K562 (cell line): ENCODE results near the gene DCST1. TPM values are rescaled to one million over a fixed set of nuclear protein-coding genes. Genes with fewer than 3 reads are reported as not detected.
"Not testable (repeated sequence)": the region's sequence is repeated elsewhere in the genome, so short reads cannot be mapped to it uniquely, and the experiment has no call there.

ENCODE experiments used
- ATAC-seq: fragments of 200-7000 bp; cut with Tn5 transposase; 3 replicates; pipeline ENCODE4 v1.9.1; 2020; ENCODE audit warnings: moderate library complexity
- BruUV-seq: library from RNA; stranded (reverse); fragments of 400-500 nt; replicated peaks from 2 replicates; lab custom pipeline; 2021; lab: Mats Ljungman, UMichigan
- CTCF ChIA-PET: fragments of 300-600 bp; formaldehyde crosslinking; extraction: SDS; loops from one replicate; lab custom pipeline; 2021; ENCODE audit warnings: low intra/inter-chr PET ratio; lab: Yijun Ruan, JAX
- POLR2A ChIA-PET: fragments of 300-600, 350-650 bp; sonication (Branson Sonifier 250); formaldehyde crosslinking; extraction: SDS; loops from one replicate; lab custom pipeline; 2021; ENCODE audit warnings: antibody characterized with exemption, inconsistent platforms; lab: Yijun Ruan, JAX
- DNase-seq, 4 experiments: peaks; one replicate each; pipeline versions ENCODE4 v3.0.0 to v3.0.0-alpha.2; 2011 to 2018; ENCODE audit warnings: low spot score in 3 of 4, mixed read lengths in 3 of 4; ENCODE audit errors: extremely low read depth in 1 of 4
- FAIRE-seq: peaks from 2 replicates; lab custom pipeline; 2011; peaks lifted over from hg19 to GRCh38; lab: Jason Lieb, UNC
- H2AFZ ChIP-seq: 2 replicates; pipeline ENCODE4 v1.6.0; 2011; ENCODE audit warnings: low read depth, low read length, control low read depth, inconsistent platforms
- H3K27ac ChIP-seq: fragments of 200-600 bp; 3 replicates; pipeline ENCODE4 v1.8.0; 2011; ENCODE audit warnings: low read depth, mild to moderate bottlenecking, control low read depth, inconsistent platforms, low read length, moderate library complexity, mixed read lengths; ENCODE audit errors: extremely low read depth
- H3K27me3 ChIP-seq, 2 experiments: fragments of 300-600 bp in 1 of 2; 2 replicates in 1 of 2; 3 replicates in 1 of 2; pipeline versions ENCODE4 v1.6.0 to v1.8.0; 2011; ENCODE audit warnings: inconsistent platforms in 2 of 2, low read length in 2 of 2, mild to moderate bottlenecking in 1 of 2, mixed read lengths in 1 of 2, moderate library complexity in 1 of 2; ENCODE audit not compliant: control insufficient read depth in 2 of 2, insufficient read depth in 2 of 2
- H3K36me3 ChIP-seq: fragments of 300-600 bp; 3 replicates; pipeline ENCODE4 v1.8.0; 2011; ENCODE audit warnings: mild to moderate bottlenecking, low read length, inconsistent platforms; ENCODE audit not compliant: control insufficient read depth, insufficient read depth
- H3K4me1 ChIP-seq, 2 experiments: fragments of 200-600 bp in 1 of 2; replicated peaks in 1 of 2; 2 replicates in 1 of 2; 3 replicates in 1 of 2; pipeline versions ENCODE4 v1.5.1 to v1.8.0; 2011; ENCODE audit warnings: inconsistent platforms in 2 of 2, low read length in 2 of 2, mild to moderate bottlenecking in 1 of 2, mixed read lengths in 1 of 2, moderate library complexity in 1 of 2; ENCODE audit not compliant: control insufficient read depth in 2 of 2, insufficient read depth in 2 of 2
- H3K4me2 ChIP-seq: 2 replicates; pipeline ENCODE4 v1.6.1; 2011; ENCODE audit warnings: low read length, control low read depth, inconsistent platforms, mixed read lengths; ENCODE audit not compliant: insufficient read depth
- H3K4me3 ChIP-seq: fragments of 200-600 bp; sonication (generic), shearing (Covaris generic); 2 replicates; pipeline ENCODE4 v1.5.1; 2016; ENCODE audit warnings: control low read depth, inconsistent platforms
- H3K79me2 ChIP-seq: fragments of 200-600 bp; 3 replicates; pipeline ENCODE4 v1.8.0; 2011; ENCODE audit warnings: low read length, inconsistent platforms; ENCODE audit not compliant: control insufficient read depth, insufficient read depth
- H3K9ac ChIP-seq, 2 experiments: 2 replicates each; pipeline versions ENCODE4 v1.6.0 to v1.6.1; 2011; ENCODE audit warnings: low read depth in 2 of 2, low read length in 2 of 2, control low read depth in 1 of 2, inconsistent platforms in 1 of 2, mild to moderate bottlenecking in 1 of 2, mixed read lengths in 1 of 2; ENCODE audit not compliant: insufficient read depth in 1 of 2
- H3K9me1 ChIP-seq: one replicate; pipeline ENCODE4 v1.6.0; 2011; ENCODE audit warnings: inconsistent platforms, mild to moderate bottlenecking, low read length, moderate library complexity; ENCODE audit not compliant: control insufficient read depth, insufficient read depth
- H3K9me3 ChIP-seq: replicated peaks from 2 replicates; pipeline ENCODE4 v1.5.1; 2011; ENCODE audit warnings: low read depth, low read length, inconsistent platforms; ENCODE audit not compliant: control insufficient read depth, insufficient read depth
- H4K20me1 ChIP-seq: replicated peaks from 2 replicates; pipeline ENCODE4 v1.6.1; 2011; ENCODE audit warnings: low read length, inconsistent platforms, mixed read lengths; ENCODE audit not compliant: control insufficient read depth, insufficient read depth
- ARID1B ChIP-seq: fragments of 450-650 bp; IDR thresholded peaks from 2 replicates; pipeline ENCODE4 v1.6.1; 2016; ENCODE audit warnings: antibody characterized with exemption, mild to moderate bottlenecking, inconsistent platforms
- ARNT ChIP-seq, 2 experiments: fragments of 450-650 bp; IDR thresholded peaks; 2 replicates each; pipeline ENCODE4 v1.6.1; 2016; ENCODE audit warnings: mild to moderate bottlenecking in 1 of 2
- ATF1 ChIP-seq, 2 experiments: fragments of 450-650 bp in 1 of 2; IDR thresholded peaks; 2 replicates each; pipeline ENCODE4 v1.6.1; 2016; ENCODE audit warnings: missing compliant biosample characterization in 1 of 2, missing genetic modification characterization in 1 of 2
- ATF7 ChIP-seq: fragments of 450-650 bp; IDR thresholded peaks from 2 replicates; pipeline ENCODE4 v1.7.1; 2014; ENCODE audit warnings: mild to moderate bottlenecking, moderate library complexity
- BMI1 ChIP-seq: fragments of 150-350 bp; IDR thresholded peaks from 2 replicates; pipeline ENCODE4 v1.6.1; 2014; ENCODE audit warnings: low read length
- DPF2 ChIP-seq: fragments of 450-650 bp; IDR thresholded peaks from 2 replicates; pipeline ENCODE4 v1.6.1; 2016
- MAFG ChIP-seq: fragments of 450-650 bp; conservative IDR thresholded peaks from 2 replicates; pipeline ENCODE4 v1.6.1; 2016; ENCODE audit warnings: missing genetic modification characterization, missing compliant biosample characterization
- RFX1 ChIP-seq: fragments of 450-650 bp; IDR thresholded peaks from 2 replicates; pipeline ENCODE4 v1.6.1; 2016; ENCODE audit warnings: mild to moderate bottlenecking, moderate library complexity
- SMARCE1 ChIP-seq: fragments of 450-650 bp; IDR thresholded peaks from 2 replicates; pipeline ENCODE4 v1.7.1; 2016; ENCODE audit warnings: mild to moderate bottlenecking
- ZNF384 ChIP-seq: IDR thresholded peaks from 2 replicates; pipeline ENCODE4 v1.6.1; 2012; ENCODE audit warnings: low read depth, low read length, improper control_type of control experiment
- WGBS: fragments of 100-300 bp; shearing (Covaris generic); methylation state at CpG from one replicate; pipeline ENCODE4 v1.1.6; 2016; ENCODE audit warnings: low coverage, mixed read lengths; ENCODE audit not compliant: insufficient coverage; ENCODE audit errors: missing lambda C conversion rate; 5-methylcytosine and 5-hydroxymethylcytosine counted together
- in situ Hi-C: fragments of 300-500 bp; cut with MboI; formaldehyde crosslinking; loops from 4 replicates; pipeline ENCODE4 v1.15.0; 2018; ENCODE audit warnings: inconsistent platforms, mixed read lengths
- intact Hi-C: fragments of 100-400 bp; cut with micrococcal nuclease; formaldehyde crosslinking; loops from 2 replicates; pipeline ENCODE4 v1.14.2; 2022
- polyA plus RNA-seq, 8 experiments: library from polyadenylated mRNA; depleted of rRNA in 4 of 8; stranded (reverse) in 5 of 8; unstranded in 3 of 8; fragments of >200 nt; fragmentation: Nextera tagmentation in 2 of 8; fragmentation: Illumina TruSeq in 1 of 8; extraction: Ambion mirVana in 2 of 8; extraction: Trizol in 1 of 8; gene quantifications; 2 replicates each; pipeline versions ENCODE4 v1.2.1 to v1.2.3, GENCODE V29; 2011 to 2014; ENCODE audit warnings: inconsistent platforms in 1 of 8, missing spikeins in 1 of 8
- total RNA-seq, 7 experiments: library from RNA; depleted of rRNA in 6 of 7; stranded (reverse); fragments of >200 nt in 6 of 7; fragmentation: Illumina TruSeq in 2 of 7; extraction: Trizol in 2 of 7; gene quantifications; 2 replicates each; pipeline versions ENCODE4 v1.2.1 to v1.2.3, GENCODE V29; 2011 to 2021; ENCODE audit warnings: low replicate concordance in 1 of 7
- TF ChIP-seq, protein P1 (sequence below), 2 experiments: fragments of 450-650 bp in 1 of 2; sonication (generic) in 1 of 2; formaldehyde crosslinking in 1 of 2; IDR thresholded peaks in 1 of 2; conservative IDR thresholded peaks in 1 of 2; 2 replicates each; pipeline versions ENCODE4 v1.6.1 to v1.8.1; 2016 to 2023; ENCODE audit warnings: mild to moderate bottlenecking in 2 of 2, moderate library complexity in 2 of 2, inconsistent platforms in 1 of 2, missing genetic modification reagents in 1 of 2
- TF ChIP-seq, protein P2 (sequence below), 2 experiments: fragments of 450-650 bp; IDR thresholded peaks; 2 replicates each; pipeline ENCODE4 v1.6.1; 2016; ENCODE audit warnings: mild to moderate bottlenecking in 2 of 2, borderline replicate concordance in 1 of 2, low read depth in 1 of 2, moderate library complexity in 1 of 2

The DCST1 gene
- total and polyA plus RNA-seq, 9 of the 15 experiments (the other 6 are each of a cell fraction or from before 2014, with no cell fraction given) = not detected

DNA sequence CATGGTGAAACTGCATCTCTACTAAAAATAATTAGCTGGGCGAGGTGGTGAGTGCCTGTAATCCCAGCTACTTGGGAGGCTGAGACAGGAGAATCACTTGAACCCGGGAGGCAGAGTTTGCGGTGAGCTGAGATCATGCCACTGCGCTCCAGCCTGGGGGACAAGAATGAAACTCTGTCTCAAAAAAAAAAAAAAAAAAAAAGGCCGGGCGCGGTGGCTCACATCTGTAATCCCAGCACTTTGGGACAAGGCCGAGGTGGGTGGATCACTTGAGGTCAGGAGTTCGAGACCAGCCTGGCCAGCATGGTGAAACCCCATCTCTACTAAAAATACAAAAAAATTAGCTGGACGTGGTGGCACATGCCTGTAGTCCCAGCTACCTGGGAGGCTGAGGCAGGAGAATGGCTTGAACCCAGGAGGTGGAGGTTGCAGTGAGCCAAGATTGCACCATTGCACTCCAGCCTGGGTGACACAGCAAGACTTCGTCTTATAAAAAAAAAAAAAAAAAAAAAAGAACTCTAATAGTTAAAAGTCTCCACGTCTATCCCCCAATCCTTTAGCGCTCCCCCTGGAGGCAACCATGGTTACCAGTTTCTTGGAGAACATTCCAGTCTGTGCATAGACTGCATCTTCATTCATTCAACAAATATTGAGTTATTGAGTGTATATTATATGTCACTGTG is 38.2 kb upstream of the DCST1 start:
- H3K4me3 ChIP-seq; H4K20me1 ChIP-seq; H2AFZ ChIP-seq; H3K9me1 ChIP-seq; BruUV-seq; H3K79me2 ChIP-seq; H3K27me3 ChIP-seq; H3K9me3 ChIP-seq; FAIRE-seq; H3K9ac ChIP-seq; H3K4me2 ChIP-seq; in situ Hi-C loops; TF ChIP-seq ATF1 (CRISPR knock-in tag; IDR thresholded peaks at IDR 0.05): not testable (repeated sequence)
- intact Hi-C loops = loop anchor here (2.0 kb wide), 1 partner anchor 41 kb away; no protein-coding TSS in a partner anchor
- ATAC-seq = peak; percentile 3; the same call in 2 of the 3 replicates
- peak in 2 of 4 experiments; percentile 73 to 82 for DNase-seq
- CTCF ChIA-PET = interaction anchor here (0.8 to 1.1 kb wide), 3 partner anchors 20 to 39 kb away, joined by 3 to 4 read pairs (median 4); partner anchors contain the start of genes PBXIP1 and PYGO2
- H3K36me3 ChIP-seq = peaks cover 11% of the 10 kb centered on the region; the same call in 2 of the 3 replicates
- POLR2A ChIA-PET = interaction anchor here (0.6 to 8.2 kb wide), 4 partner anchors 11 to 837 kb away, joined by 3 to 80 read pairs (median 22); partner anchors contain the start of genes ADAM15, CKS1B and FLAD1
- peaks cover 48 to 53% of the 10 kb centered on the region in 2 experiments for H3K4me1 ChIP-seq
- peak overlapping the region; percentile 73; the same call in 2 of the 3 replicates for H3K27ac ChIP-seq
- WGBS = 50% methylated on average over 7 of the region's 13 CpGs
- peak; percentile 49; the same call in 1 of the 2 replicates for TF ChIP-seq SMARCE1
- 0 out of 2 replicates have a peak, but pooled peaks have one; percentile 22 for TF ChIP-seq ATF1 (tag; IDR thresholded peaks at IDR 0.05)
- peak in 1 of 2 experiments; percentile 61; a peak in 1 of 4 replicates for TF ChIP-seq ARNT (IDR thresholded peaks at IDR 0.05)
- TF ChIP-seq, protein P1, sequence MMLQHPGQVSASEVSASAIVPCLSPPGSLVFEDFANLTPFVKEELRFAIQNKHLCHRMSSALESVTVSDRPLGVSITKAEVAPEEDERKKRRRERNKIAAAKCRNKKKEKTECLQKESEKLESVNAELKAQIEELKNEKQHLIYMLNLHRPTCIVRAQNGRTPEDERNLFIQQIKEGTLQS (IDR thresholded peaks at IDR 0.05) = peak; percentile 59; the same call in 1 of the 2 replicates
- TF ChIP-seq, protein P1 (CRISPR knock-in tag; conservative IDR thresholded peaks at IDR 0.05) = not testable (repeated sequence)
- TF ChIP-seq, protein P2, sequence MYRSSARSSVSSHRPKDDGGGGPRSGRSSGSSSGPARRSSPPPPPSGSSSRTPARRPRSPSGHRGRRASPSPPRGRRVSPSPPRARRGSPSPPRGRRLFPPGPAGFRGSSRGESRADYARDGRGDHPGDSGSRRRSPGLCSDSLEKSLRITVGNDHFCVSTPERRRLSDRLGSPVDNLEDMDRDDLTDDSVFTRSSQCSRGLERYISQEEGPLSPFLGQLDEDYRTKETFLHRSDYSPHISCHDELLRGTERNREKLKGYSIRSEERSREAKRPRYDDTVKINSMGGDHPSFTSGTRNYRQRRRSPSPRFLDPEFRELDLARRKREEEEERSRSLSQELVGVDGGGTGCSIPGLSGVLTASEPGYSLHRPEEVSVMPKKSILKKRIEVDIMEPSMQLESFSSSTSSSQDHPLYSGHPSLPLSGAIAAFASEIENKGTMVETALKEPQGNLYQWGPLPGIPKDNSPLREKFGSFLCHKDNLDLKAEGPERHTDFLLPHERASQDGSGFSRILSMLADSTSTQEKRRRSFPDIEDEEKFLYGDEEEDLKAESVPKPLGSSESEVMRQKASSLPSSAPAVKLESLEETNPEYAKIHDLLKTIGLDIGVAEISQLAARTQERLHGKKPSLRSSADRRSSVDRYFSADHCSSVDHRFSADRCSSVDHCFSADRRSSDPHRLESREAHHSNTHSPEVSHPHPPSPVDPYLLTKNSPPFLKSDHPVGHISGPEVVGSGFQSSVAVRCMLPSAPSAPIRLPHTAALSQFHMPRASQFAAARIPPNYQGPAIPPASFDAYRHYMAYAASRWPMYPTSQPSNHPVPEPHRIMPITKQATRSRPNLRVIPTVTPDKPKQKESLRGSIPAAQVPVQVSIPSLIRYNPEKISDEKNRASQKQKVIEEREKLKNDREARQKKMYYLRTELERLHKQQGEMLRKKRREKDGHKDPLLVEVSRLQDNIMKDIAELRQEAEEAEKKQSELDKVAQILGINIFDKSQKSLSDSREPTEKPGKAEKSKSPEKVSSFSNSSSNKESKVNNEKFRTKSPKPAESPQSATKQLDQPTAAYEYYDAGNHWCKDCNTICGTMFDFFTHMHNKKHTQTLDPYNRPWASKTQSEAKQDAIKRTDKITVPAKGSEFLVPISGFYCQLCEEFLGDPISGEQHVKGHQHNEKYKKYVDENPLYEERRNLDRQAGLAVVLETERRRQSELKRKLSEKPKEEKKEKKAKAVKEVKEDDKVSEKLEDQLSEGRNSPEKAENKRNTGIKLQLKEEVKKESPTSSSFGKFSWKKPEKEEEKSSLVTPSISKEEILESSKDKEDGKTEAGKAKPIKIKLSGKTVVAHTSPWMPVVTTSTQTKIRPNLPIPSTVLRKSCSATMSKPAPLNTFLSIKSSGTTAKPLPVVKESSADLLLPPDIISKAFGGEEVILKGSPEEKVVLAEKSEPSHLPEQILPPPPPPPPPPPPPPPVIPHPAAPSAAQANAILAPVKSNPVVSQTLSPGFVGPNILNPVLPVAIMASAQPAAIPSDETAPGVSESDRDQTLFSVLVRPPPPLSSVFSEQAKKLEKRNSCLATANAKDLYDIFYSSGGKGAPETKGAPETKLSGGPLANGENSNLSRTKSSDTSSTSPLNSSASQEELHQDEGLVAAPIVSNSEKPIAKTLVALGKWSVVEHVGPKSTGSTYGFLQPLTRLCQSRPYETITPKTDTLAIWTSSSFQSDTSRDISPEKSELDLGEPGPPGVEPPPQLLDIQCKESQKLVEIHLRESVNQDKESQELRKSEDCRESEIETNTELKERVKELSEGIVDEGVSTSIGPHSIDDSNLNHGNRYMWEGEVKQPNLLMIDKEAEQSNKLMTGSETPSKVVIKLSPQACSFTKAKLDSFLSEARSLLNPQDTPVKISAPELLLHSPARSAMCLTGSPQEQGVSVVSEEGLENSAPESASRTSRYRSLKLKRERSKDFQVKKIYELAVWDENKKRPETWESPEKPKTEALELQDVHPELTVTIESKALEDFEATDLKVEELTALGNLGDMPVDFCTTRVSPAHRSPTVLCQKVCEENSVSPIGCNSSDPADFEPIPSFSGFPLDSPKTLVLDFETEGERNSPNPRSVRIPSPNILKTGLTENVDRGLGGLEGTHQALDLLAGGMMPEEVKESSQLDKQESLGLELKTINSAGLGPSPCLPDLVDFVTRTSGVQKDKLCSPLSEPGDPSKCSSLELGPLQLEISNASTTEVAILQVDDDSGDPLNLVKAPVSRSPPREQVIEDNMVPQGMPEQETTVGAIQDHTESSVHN (IDR thresholded peaks at IDR 0.05; ENCODE audit: borderline replicate concordance in 1 of 2, low read depth in 1 of 2) = 0 out of 4 replicates have a peak, but pooled peaks of 1 of the 2 experiments have one; percentile 24
- TF ChIP-seq ARID1B = peak; percentile 50; the same call in 1 of the 2 replicates
- TF ChIP-seq BMI1 = peak; percentile 53; the same call in 1 of the 2 replicates
- TF ChIP-seq MAFG = peak; percentile 86
- peak; percentile 98 for TF ChIP-seq ZNF384
- peak; percentile 41; the same call in 1 of the 2 replicates for TF ChIP-seq ATF7
- TF ChIP-seq RFX1 = peak; percentile 94
- TF ChIP-seq DPF2 = peak; percentile 78
